Measurements from ENCODE around the gene EML4. TPM values are rescaled to one million over a fixed set of nuclear protein-coding genes. Genes with fewer than 3 reads are reported as not detected.

The EML4 gene, protein sequence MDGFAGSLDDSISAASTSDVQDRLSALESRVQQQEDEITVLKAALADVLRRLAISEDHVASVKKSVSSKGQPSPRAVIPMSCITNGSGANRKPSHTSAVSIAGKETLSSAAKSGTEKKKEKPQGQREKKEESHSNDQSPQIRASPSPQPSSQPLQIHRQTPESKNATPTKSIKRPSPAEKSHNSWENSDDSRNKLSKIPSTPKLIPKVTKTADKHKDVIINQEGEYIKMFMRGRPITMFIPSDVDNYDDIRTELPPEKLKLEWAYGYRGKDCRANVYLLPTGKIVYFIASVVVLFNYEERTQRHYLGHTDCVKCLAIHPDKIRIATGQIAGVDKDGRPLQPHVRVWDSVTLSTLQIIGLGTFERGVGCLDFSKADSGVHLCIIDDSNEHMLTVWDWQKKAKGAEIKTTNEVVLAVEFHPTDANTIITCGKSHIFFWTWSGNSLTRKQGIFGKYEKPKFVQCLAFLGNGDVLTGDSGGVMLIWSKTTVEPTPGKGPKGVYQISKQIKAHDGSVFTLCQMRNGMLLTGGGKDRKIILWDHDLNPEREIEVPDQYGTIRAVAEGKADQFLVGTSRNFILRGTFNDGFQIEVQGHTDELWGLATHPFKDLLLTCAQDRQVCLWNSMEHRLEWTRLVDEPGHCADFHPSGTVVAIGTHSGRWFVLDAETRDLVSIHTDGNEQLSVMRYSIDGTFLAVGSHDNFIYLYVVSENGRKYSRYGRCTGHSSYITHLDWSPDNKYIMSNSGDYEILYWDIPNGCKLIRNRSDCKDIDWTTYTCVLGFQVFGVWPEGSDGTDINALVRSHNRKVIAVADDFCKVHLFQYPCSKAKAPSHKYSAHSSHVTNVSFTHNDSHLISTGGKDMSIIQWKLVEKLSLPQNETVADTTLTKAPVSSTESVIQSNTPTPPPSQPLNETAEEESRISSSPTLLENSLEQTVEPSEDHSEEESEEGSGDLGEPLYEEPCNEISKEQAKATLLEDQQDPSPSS
- 59.5 TPM for total RNA-seq

DNA sequence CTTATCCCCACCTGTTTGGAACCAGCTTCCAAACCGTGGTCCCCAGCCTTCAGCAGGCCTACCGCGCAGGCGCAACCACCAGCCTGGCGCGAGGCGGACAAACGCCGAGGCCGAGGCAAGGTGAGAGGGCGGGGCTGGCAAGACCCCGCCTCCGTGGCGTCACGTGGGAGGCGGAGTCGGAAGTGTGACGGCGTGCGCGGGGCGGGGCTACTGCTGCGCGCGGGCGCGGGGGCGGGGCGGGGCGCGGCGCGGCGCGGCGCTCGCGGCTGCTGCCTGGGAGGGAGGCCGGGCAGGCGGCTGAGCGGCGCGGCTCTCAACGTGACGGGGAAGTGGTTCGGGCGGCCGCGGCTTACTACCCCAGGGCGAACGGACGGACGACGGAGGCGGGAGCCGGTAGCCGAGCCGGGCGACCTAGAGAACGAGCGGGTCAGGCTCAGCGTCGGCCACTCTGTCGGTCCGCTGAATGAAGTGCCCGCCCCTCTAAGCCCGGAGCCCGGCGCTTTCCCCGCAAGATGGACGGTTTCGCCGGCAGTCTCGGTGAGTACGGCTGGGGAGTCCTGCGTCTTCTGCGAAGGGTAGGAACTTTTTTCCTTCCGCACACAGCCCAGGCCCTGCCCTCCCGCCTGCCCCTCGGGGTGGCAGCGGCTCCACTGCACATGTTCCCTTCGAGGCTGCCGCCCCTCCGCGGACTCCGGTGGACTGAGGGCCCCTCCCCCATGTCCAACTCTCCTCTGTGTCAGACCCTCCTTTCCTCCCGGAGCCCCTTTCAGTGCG lies at the start of gene EML4:
TSS of gene EML4 (plus strand) at position 254 of the 774 bp plus-strand sequence. CDS start at position 513, 259 bp downstream.

DNA sequence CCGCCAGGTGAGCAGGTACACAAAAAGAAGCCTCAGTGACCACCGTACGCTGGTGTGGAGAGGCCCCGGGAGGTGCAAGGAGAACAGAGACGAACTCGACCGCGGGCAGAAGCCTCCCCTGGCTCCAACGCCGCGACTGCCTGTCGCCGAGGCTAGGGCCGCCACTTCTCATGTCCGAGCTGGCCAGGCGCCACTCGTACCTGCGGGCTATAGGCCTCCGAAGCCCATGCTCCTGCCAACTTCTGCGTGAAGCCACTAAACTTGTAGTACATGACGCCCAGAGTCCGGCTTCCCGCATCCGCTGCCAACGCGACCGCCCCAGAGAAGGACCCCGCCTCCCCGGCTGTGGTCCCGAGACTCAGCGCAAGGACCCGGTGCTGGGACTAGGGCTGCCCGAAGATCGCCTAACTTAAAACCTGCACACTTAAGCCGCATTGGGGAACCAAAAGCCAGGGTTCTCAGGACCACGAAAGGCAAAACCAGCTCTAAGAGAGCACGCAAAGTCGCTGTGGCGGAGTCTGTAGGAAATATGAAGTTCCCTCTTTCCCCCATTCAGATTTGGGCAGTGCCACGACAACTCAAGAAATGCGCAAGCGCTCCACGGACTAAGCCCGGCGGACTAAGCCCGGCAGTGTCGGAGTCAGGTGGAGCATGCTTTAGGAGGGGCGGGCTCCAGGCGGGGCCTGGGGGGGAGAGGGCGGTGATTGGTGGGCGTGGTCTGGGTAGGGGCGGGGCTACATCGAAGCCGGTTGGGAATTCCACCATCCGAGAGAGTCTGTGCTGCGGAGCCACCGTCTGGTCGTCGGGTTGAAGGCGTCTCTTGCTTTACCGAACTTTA lies 192.0 kb downstream of the EML4 start, which contains the start of gene COX7A2L:
TSS of gene COX7A2L (minus strand) at position 328 of the 838 bp plus-strand sequence. CDS start at position 272, 56 bp downstream.

Other genes with a start within 250 kb of the EML4 start
- 30.0 TPM for gene PKDCC, start 121.3 kb upstream of the EML4 start, total RNA-seq
- gene COX7A2L, start 191.9 kb downstream of the EML4 start, total RNA-seq, result 113 TPM

Data from parietal lobe (tissue), 1 donor.